Forelimb muscle (tissue), 1 donor: ENCODE results near the gene CYP46A1. TPM values are rescaled to one million over a fixed set of nuclear protein-coding genes. Genes with fewer than 3 reads are reported as not detected.

ENCODE experiments used
- polyA plus RNA-seq: library from polyadenylated mRNA; unstranded; fragments of 120-200 nt; gene quantifications from one replicate; pipeline ENCODE4 v1.2.1, GENCODE V29; 2013; ENCODE audit not compliant: insufficient read length

The CYP46A1 gene
- polyA plus RNA-seq, 1 donor, result 4.7 TPM

Other genes with a start within 250 kb of the CYP46A1 start
- 75.6 TPM for gene SETD3, start 203.4 kb upstream of the CYP46A1 start, polyA plus RNA-seq
- 29.1 TPM for gene CCNK, start 202.9 kb upstream of the CYP46A1 start, polyA plus RNA-seq
- 3.9 TPM for gene CCDC85C, start 80.1 kb upstream of the CYP46A1 start, polyA plus RNA-seq
- gene HHIPL1, start 39.2 kb upstream of the CYP46A1 start, polyA plus RNA-seq, result 1.8 TPM
- 39.5 TPM for gene EML1, start 109.1 kb downstream of the CYP46A1 start, polyA plus RNA-seq